Neuron (in vitro differentiated cells): Measurements from ENCODE around the gene S100B.

Source experiments
- H2AFZ ChIP-seq: one replicate; pipeline ENCODE4 v1.6.1; 2013; ENCODE audit warnings: low read depth, mild to moderate bottlenecking, inconsistent platforms, low read length, moderate library complexity
- H3K27me3 ChIP-seq: one replicate; pipeline ENCODE4 v1.6.1; 2013; ENCODE audit warnings: low read length; ENCODE audit not compliant: insufficient read depth
- H3K36me3 ChIP-seq: one replicate; pipeline ENCODE4 v1.6.1; 2013; ENCODE audit warnings: low read length; ENCODE audit not compliant: insufficient read depth
- H3K4me1 ChIP-seq: one replicate; pipeline ENCODE4 v1.6.1; 2013; ENCODE audit warnings: low read length; ENCODE audit not compliant: insufficient read depth
- H3K4me3 ChIP-seq: 2 replicates; pipeline ENCODE4 v1.5.1; 2013; ENCODE audit warnings: mild to moderate bottlenecking, low read length, moderate library complexity
- H3K9me3 ChIP-seq: one replicate; pipeline ENCODE4 v1.6.1; 2013; ENCODE audit warnings: low read length

S100B gene

GRCh38 chr21:46605767-46606426, 1.0 kb upstream of the S100B start:
- Histone ChIP-seq H3K27me3 (no peaks in the 10 kb centered on the region), H3K4me1 (peaks cover 28% of the 10 kb centered on the region), H3K9me3 (peaks cover 2% of the 10 kb centered on the region), H2AFZ (no peak overlapping the region), H3K4me3 (no peak overlapping the region), H3K36me3 (no peaks in the 10 kb centered on the region)

- H3K4me1 ChIP-seq, result peaks cover 42% of the 10 kb centered on the region
- no peak overlapping the region for H3K4me3 ChIP-seq
- H3K27me3 ChIP-seq, result no peaks in the 10 kb centered on the region
- no peaks in the 10 kb centered on the region for H3K9me3 ChIP-seq
- no peaks in the 10 kb centered on the region for H3K36me3 ChIP-seq
- no peak overlapping the region for H2AFZ ChIP-seq
Observed at GRCh38 chr21:46604329-46604974, 430 bp downstream of the S100B start.

GRCh38 chr21:46603228-46603627, 1.7 kb downstream of the S100B start:
- Histone ChIP-seq H3K36me3 (no peaks in the 10 kb centered on the region), H3K9me3 (no peaks in the 10 kb centered on the region), H3K27me3 (no peaks in the 10 kb centered on the region), H2AFZ (no peak overlapping the region), H3K4me3 (no peak overlapping the region), H3K4me1 (peaks cover 53% of the 10 kb centered on the region)

GRCh38 chr21:46600978-46601377, 3.9 kb downstream of the S100B start:
- Histone ChIP-seq H3K27me3 (no peaks in the 10 kb centered on the region), H3K4me3 (no peak overlapping the region), H3K36me3 (no peaks in the 10 kb centered on the region), H3K9me3 (no peaks in the 10 kb centered on the region), H2AFZ (no peak overlapping the region), H3K4me1 (peaks cover 57% of the 10 kb centered on the region)

GRCh38 chr21:46600305-46600704, 4.6 kb downstream of the S100B start:
- Histone ChIP-seq H3K9me3 (peaks cover 2% of the 10 kb centered on the region), H3K27me3 (no peaks in the 10 kb centered on the region), H3K4me1 (peaks cover 54% of the 10 kb centered on the region)

GRCh38 chr21:46598581-46599572, 6.0 kb downstream of the S100B start:
- no peaks in the 10 kb centered on the region for H3K27me3 ChIP-seq
- H3K4me3 ChIP-seq, result peak overlapping the region; percentile 0
- H3K4me1 ChIP-seq, result peaks cover 48% of the 10 kb centered on the region
- H3K9me3 ChIP-seq, result peaks cover 11% of the 10 kb centered on the region
- peak overlapping the region; percentile 24 for H2AFZ ChIP-seq
- H3K36me3 ChIP-seq, result no peaks in the 10 kb centered on the region

More at GRCh38 chr21:46600305-46600704, 4.6 kb downstream of the S100B start:
- Histone ChIP-seq H3K36me3 (no peaks in the 10 kb centered on the region), H3K4me3 (no peak overlapping the region), H2AFZ (no peak overlapping the region)

GRCh38 chr21:46597896-46598343, 7.0 kb downstream of the S100B start:
- peaks cover 11% of the 10 kb centered on the region for H3K9me3 ChIP-seq
- no peaks in the 10 kb centered on the region for H3K27me3 ChIP-seq
- H3K36me3 ChIP-seq, result no peaks in the 10 kb centered on the region
- H3K4me3 ChIP-seq, result no peak overlapping the region
- H3K4me1 ChIP-seq, result peaks cover 40% of the 10 kb centered on the region
- no peak overlapping the region for H2AFZ ChIP-seq

- peaks cover 13% of the 10 kb centered on the region for H3K9me3 ChIP-seq
- H3K27me3 ChIP-seq, result no peaks in the 10 kb centered on the region
- H3K36me3 ChIP-seq, result no peaks in the 10 kb centered on the region
- no peak overlapping the region for H2AFZ ChIP-seq
- peaks cover 31% of the 10 kb centered on the region for H3K4me1 ChIP-seq
- no peak overlapping the region for H3K4me3 ChIP-seq
Observed at GRCh38 chr21:46597031-46597430, 7.9 kb downstream of the S100B start.

- Histone ChIP-seq H3K9me3 (peaks cover 13% of the 10 kb centered on the region), H3K4me3 (no peak overlapping the region), H3K36me3 (no peaks in the 10 kb centered on the region), H3K27me3 (no peaks in the 10 kb centered on the region), H2AFZ (no peak overlapping the region), H3K4me1 (peaks cover 29% of the 10 kb centered on the region)
Observed at GRCh38 chr21:46596201-46596600, 8.7 kb downstream of the S100B start.

GRCh38 chr21:46594276-46594675, 10.6 kb downstream of the S100B start:
- Histone ChIP-seq H3K36me3 (no peaks in the 10 kb centered on the region), H2AFZ (no peak overlapping the region), H3K4me1 (peaks cover 13% of the 10 kb centered on the region), H3K9me3 (peaks cover 13% of the 10 kb centered on the region), H3K27me3 (no peaks in the 10 kb centered on the region), H3K4me3 (no peak overlapping the region)

GRCh38 chr21:46585191-46585953, 19.5 kb downstream of the S100B start:
- H3K9me3 ChIP-seq, result peaks cover 20% of the 10 kb centered on the region
- H3K4me1 ChIP-seq, result no peaks in the 10 kb centered on the region
- no peak overlapping the region for H3K4me3 ChIP-seq
- no peak overlapping the region for H2AFZ ChIP-seq
- H3K36me3 ChIP-seq, result peaks cover 13% of the 10 kb centered on the region
- no peaks in the 10 kb centered on the region for H3K27me3 ChIP-seq

- no peak overlapping the region for H3K4me3 ChIP-seq
- H3K4me1 ChIP-seq, result no peaks in the 10 kb centered on the region
- H2AFZ ChIP-seq, result no peak overlapping the region
- H3K9me3 ChIP-seq, result peaks cover 22% of the 10 kb centered on the region
- H3K27me3 ChIP-seq, result no peaks in the 10 kb centered on the region
- H3K36me3 ChIP-seq, result peaks cover 13% of the 10 kb centered on the region
Observed at GRCh38 chr21:46581780-46582307, 23.0 kb downstream of the S100B start.
